SU-DHL-6 (cell line): Measurements from ENCODE around the gene KRTAP19-8.

Experiments used
- H2AFZ ChIP-seq: fragments of 200-600 bp; sonication (generic); 2 replicates; pipeline ENCODE4 v1.6.1; 2014; ENCODE audit warnings: low read depth, mild to moderate bottlenecking, moderate library complexity, mixed read lengths, antibody characterized with exemption, low read length; ENCODE audit not compliant: severe bottlenecking
- H3F3A ChIP-seq: fragments of 200-600 bp; shearing (Covaris generic); 2 replicates; pipeline ENCODE4 v1.6.0; 2016; ENCODE audit warnings: antibody characterized with exemption, mild to moderate bottlenecking; ENCODE audit not compliant: insufficient read depth
- H3K27ac ChIP-seq: fragments of 200-600 bp; sonication (generic); 2 replicates; pipeline ENCODE4 v1.5.1; 2016; ENCODE audit warnings: low read depth, mild to moderate bottlenecking, low read length, moderate library complexity, mixed read lengths
- H3K27me3 ChIP-seq: fragments of 200-600 bp; sonication (generic), shearing (Covaris generic); 2 replicates; pipeline ENCODE4 v1.6.0; 2014; ENCODE audit warnings: mild to moderate bottlenecking, low read length
- H3K36me3 ChIP-seq: fragments of 200-600 bp; sonication (generic); 2 replicates; pipeline ENCODE4 v1.6.1; 2014; ENCODE audit warnings: mild to moderate bottlenecking, low read length, mixed read lengths
- H3K4me2 ChIP-seq: fragments of 300-600, 200-600 bp; shearing (Covaris generic), sonication (generic); 2 replicates; pipeline ENCODE4 v1.6.0; 2014; ENCODE audit warnings: low read length, low read depth, mild to moderate bottlenecking; ENCODE audit not compliant: poor library complexity, severe bottlenecking
- H3K4me3 ChIP-seq: fragments of 200-600 bp; sonication (generic); 2 replicates; pipeline ENCODE4 v1.5.1; 2014; ENCODE audit warnings: antibody characterized with exemption, low read length, mild to moderate bottlenecking, mixed read lengths; ENCODE audit not compliant: insufficient read depth, poor library complexity, severe bottlenecking
- H3K79me2 ChIP-seq: fragments of 200-600 bp; sonication (generic); 2 replicates; pipeline ENCODE4 v1.6.1; 2014; ENCODE audit warnings: mild to moderate bottlenecking, low read length, moderate library complexity; ENCODE audit not compliant: insufficient read depth
- H3K9ac ChIP-seq: fragments of 200-600 bp; sonication (generic); 2 replicates; pipeline ENCODE4 v1.7.0; 2014; ENCODE audit warnings: mild to moderate bottlenecking, low read length
- H3K9me2 ChIP-seq: fragments of 200-600 bp; sonication (generic); replicated peaks from 2 replicates; pipeline ENCODE4 v1.6.1; 2014; ENCODE audit warnings: low read length; ENCODE audit not compliant: insufficient read depth
- H3K9me3 ChIP-seq: fragments of 200-600 bp; sonication (generic); 2 replicates; pipeline ENCODE4 v1.6.1; 2014; ENCODE audit warnings: low read length, mixed read lengths; ENCODE audit not compliant: insufficient read depth
- H4K20me1 ChIP-seq: fragments of 200-600 bp; sonication (generic); 2 replicates; pipeline ENCODE4 v1.6.1; 2014; ENCODE audit warnings: low read depth, mild to moderate bottlenecking, antibody characterized with exemption, low read length, moderate library complexity, mixed read lengths
- EZH2phosphoT487 ChIP-seq: fragments of 200-600 bp; sonication (generic), shearing (Covaris generic); conservative IDR thresholded peaks from 2 replicates; pipeline ENCODE4 v1.6.1; 2018; ENCODE audit warnings: mild to moderate bottlenecking, antibody characterized with exemption, low read length, moderate library complexity, mixed read lengths
- TF ChIP-seq, protein P1 (sequence below): fragments of 200-600 bp; sonication (generic); IDR thresholded peaks from one replicate; pipeline ENCODE4 v1.5.1; 2017; ENCODE audit warnings: antibody characterized with exemption, mild to moderate bottlenecking, low read length, moderate library complexity; ENCODE audit not compliant: insufficient read depth, poor library complexity, severe bottlenecking

The KRTAP19-8 gene

DNA sequence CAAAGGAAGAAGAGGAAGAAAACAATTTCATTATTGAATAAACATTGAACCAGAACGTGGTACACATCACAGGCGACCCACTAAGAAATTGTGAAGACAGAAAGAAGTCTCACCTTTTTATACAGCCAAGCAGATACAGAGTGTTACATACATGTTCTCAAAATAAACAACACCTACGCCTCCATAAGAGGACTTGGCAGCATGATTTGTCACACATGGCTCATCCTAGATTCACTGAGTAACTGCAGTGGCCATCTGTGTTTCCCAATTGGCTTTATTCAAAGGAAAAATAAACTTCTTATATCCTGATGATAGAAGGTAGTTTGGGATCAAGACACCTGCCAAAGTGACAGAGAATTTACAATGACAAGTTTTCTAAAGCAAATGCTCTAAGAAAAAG lies 7.6 kb upstream of the KRTAP19-8 start:
- no peak overlapping the region for H3K4me2 ChIP-seq
- H3K9me2 ChIP-seq: no peaks in the 10 kb centered on the region
- TF ChIP-seq, protein P1, sequence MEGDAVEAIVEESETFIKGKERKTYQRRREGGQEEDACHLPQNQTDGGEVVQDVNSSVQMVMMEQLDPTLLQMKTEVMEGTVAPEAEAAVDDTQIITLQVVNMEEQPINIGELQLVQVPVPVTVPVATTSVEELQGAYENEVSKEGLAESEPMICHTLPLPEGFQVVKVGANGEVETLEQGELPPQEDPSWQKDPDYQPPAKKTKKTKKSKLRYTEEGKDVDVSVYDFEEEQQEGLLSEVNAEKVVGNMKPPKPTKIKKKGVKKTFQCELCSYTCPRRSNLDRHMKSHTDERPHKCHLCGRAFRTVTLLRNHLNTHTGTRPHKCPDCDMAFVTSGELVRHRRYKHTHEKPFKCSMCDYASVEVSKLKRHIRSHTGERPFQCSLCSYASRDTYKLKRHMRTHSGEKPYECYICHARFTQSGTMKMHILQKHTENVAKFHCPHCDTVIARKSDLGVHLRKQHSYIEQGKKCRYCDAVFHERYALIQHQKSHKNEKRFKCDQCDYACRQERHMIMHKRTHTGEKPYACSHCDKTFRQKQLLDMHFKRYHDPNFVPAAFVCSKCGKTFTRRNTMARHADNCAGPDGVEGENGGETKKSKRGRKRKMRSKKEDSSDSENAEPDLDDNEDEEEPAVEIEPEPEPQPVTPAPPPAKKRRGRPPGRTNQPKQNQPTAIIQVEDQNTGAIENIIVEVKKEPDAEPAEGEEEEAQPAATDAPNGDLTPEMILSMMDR: no peak
- no peak for TF ChIP-seq EZH2phosphoT487
- H3K36me3 ChIP-seq: no peaks in the 10 kb centered on the region
- H2AFZ ChIP-seq: no peak overlapping the region
- H3K9ac ChIP-seq: no peak overlapping the region
- H4K20me1 ChIP-seq: no peaks in the 10 kb centered on the region
- no peak overlapping the region for H3K4me3 ChIP-seq
- H3K9me3 ChIP-seq: no peaks in the 10 kb centered on the region
- no peaks in the 10 kb centered on the region for H3K27me3 ChIP-seq
- no peaks in the 10 kb centered on the region for H3K79me2 ChIP-seq
- no peak overlapping the region for H3K27ac ChIP-seq
- H3F3A ChIP-seq: no peaks in the 10 kb centered on the region

DNA sequence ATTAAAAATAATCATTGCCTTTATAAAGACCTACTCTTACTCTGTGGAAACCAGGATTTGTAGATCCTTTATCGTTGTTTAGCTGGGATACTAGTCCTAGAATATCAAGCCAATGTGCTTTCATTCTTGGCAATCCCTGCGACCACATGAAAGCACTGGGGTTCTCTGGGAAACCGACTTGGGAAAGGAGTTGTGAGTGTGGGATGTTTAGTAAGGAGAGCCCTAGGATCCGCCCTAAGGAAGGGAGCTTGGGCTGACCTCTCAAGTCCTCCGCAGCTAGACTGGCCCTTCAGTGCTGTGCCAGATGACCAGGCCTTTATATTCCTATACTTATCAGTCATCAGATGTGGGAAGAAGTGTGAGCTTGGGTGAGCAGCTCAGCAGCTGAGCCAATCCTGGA lies 5.2 kb upstream of the KRTAP19-8 start:
- Histone ChIP-seq H4K20me1 (no peaks in the 10 kb centered on the region), H3K27me3 (no peaks in the 10 kb centered on the region), H3K9me2 (no peaks in the 10 kb centered on the region), H2AFZ (no peak overlapping the region), H3K9ac (no peak overlapping the region), H3K4me3 (no peak overlapping the region), H3F3A (no peaks in the 10 kb centered on the region), H3K79me2 (no peaks in the 10 kb centered on the region), H3K9me3 (no peaks in the 10 kb centered on the region), H3K4me2 (no peak overlapping the region), H3K27ac (no peak overlapping the region), H3K36me3 (no peaks in the 10 kb centered on the region)
- TF ChIP-seq EZH2phosphoT487: no peak
- TF ChIP-seq, protein P1: no peak

DNA sequence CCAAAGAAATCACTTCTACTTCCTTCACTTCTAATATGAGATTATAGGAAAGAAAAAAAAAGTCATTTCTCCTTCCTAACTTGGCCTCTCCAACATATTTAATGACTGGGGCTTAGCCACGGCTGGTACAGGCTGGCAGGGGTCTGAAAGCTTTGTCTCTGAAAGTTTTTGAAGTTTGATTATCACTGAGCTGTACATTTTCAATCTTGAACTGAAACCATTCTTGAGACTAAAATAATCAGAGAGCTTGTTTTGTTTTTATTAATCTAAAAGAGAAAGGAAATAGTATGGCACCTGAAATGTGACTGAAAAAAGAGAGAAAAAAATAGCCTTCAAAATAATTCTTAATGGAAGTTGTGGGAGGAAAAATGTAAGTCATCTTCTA lies 3.8 kb upstream of the KRTAP19-8 start:
- H3K9me3 ChIP-seq: no peaks in the 10 kb centered on the region
- H3K9ac ChIP-seq: no peak overlapping the region
- 0 out of 2 replicates have a peak, but pooled peaks cover 3% of the 10 kb centered on the region for H3K27me3 ChIP-seq
- H4K20me1 ChIP-seq: no peaks in the 10 kb centered on the region
- H3K4me3 ChIP-seq: no peak overlapping the region
- TF ChIP-seq, protein P1: no peak
- no peak for TF ChIP-seq EZH2phosphoT487
- H3K79me2 ChIP-seq: no peaks in the 10 kb centered on the region
- no peak overlapping the region for H2AFZ ChIP-seq
- no peaks in the 10 kb centered on the region for H3K9me2 ChIP-seq
- no peak overlapping the region for H3K27ac ChIP-seq
- no peaks in the 10 kb centered on the region for H3F3A ChIP-seq
- no peaks in the 10 kb centered on the region for H3K36me3 ChIP-seq
- no peak overlapping the region for H3K4me2 ChIP-seq
